ENCODE measurements around the gene GOSR1. TPM values are rescaled to one million over a fixed set of nuclear protein-coding genes. Genes with fewer than 3 reads are reported as not detected.

Gene GOSR1
- total RNA-seq, result 24.4 and 31.6 TPM in 2 replicates

GRCh38 chr17:30477083-30477773 lies at the start of gene GOSR1:
GOSR1 (plus strand) TSS chr17:30477408; CDS start chr17:30477434, 26 bp downstream.

Other genes starting within 250 kb of the GOSR1 start
- 0.40 and 1.6 TPM in 2 replicates for gene SLC6A4, start 241.7 kb upstream of the GOSR1 start, total RNA-seq
- gene BLMH, start 185.5 kb upstream of the GOSR1 start, total RNA-seq, result 26.8 and 33.9 TPM in 2 replicates
- not detected in 2 replicates for gene TMIGD1, start 143.4 kb upstream of the GOSR1 start, total RNA-seq
- 121 and 152 TPM in 2 replicates for gene CPD, start 98.5 kb upstream of the GOSR1 start, total RNA-seq